ENCODE data around the gene JAKMIP1. TPM values are rescaled to one million over a fixed set of nuclear protein-coding genes. Genes with fewer than 3 reads are reported as not detected.

Gene JAKMIP1
- total and polyA plus RNA-seq, 2 donors (not counting 1 experiment from before 2014, with no cell fraction given): 0.49 to 1.0 TPM

DNA sequence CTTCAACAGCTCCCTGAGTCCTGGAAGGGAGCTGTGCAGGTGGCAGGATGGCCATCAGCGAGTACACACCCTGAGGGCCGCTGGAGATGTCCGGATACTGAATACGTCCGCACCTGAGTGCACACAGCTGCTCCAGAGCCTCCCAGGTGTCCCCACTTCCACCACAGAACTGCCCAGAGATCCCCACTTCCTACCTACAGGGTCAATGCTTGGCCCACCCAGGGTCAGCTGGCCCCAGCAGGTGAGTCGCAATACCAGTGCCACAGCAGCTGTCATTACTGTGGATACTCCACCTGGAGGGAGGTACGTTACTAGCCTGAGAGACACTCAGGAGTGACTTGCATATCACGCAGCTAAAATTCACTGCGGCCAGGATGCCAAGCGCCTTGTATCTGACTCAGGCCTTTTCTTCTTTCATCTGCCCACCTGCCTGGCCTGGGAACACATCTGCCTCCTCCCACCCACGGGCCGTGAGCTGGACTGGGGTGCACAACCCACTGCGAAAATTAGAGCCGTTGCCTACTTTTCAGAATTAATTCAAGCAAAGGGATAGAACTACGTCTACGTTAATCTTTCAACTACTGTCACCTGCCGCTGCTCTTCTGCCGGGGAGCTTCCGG lies 191.5 kb downstream of the JAKMIP1 start:
- peaks cover 0 to 3% (median 0%) of the 10 kb centered on the region in 3 donors for H3K9me3 ChIP-seq (ENCODE audit: control extremely low read depth in 1 of 3, control insufficient read depth in 2 of 3, insufficient read depth in 1 of 3, low read length in 2 of 3)
- H4K20me1 ChIP-seq (ENCODE audit: control insufficient read depth, insufficient read depth, low read length, poor library complexity, severe bottlenecking): no peaks in the 10 kb centered on the region
- Mint-ChIP-seq H3K27ac (no peak overlapping the region), H3K4me1 (no peaks in the 10 kb centered on the region), H3K27me3 (peaks cover 39% of the 10 kb centered on the region), H3K4me3 (no peak overlapping the region), H3K9me3 (ENCODE audit: insufficient read depth) (no peaks in the 10 kb centered on the region)
- CTCF ChIA-PET: no interaction called here
- intact Hi-C loops (cut with micrococcal nuclease): no loop called here
- no peak overlapping the region for H3K27ac ChIP-seq (ENCODE audit: low read length in 2 of 2)
- no peak overlapping the region for H3K4me2 ChIP-seq (replicated peaks; ENCODE audit: low read depth, low read length, poor library complexity, severe bottlenecking)
- no peak for ATAC-seq (ENCODE audit: low read depth)
- H3K9ac ChIP-seq (ENCODE audit: low read length): no peak overlapping the region
- no peak overlapping the region for H2AFZ ChIP-seq (ENCODE audit: insufficient read depth, low read depth, low read length, poor library complexity, severe bottlenecking)
- H3K79me2 ChIP-seq (ENCODE audit: control insufficient read depth, insufficient read depth, low read length): no peaks in the 10 kb centered on the region
- no peak for DNase-seq
- POLR2A ChIA-PET: no interaction called here
- no peak overlapping the region for H3K4me3 ChIP-seq (ENCODE audit: control extremely low read depth in 1 of 5, extremely low read depth in 1 of 5, insufficient read depth in 1 of 5, low read depth in 2 of 5, low read length in 4 of 5)
- no peaks in the 10 kb centered on the region for H3K4me1 ChIP-seq (ENCODE audit: control insufficient read depth in 2 of 2, insufficient read depth in 2 of 2, low read length in 2 of 2)
- no peaks in the 10 kb centered on the region for H3K36me3 ChIP-seq (replicated peaks in 1 of 2; ENCODE audit: control extremely low read depth in 1 of 2, control insufficient read depth in 1 of 2, extremely low read depth in 1 of 2, insufficient read depth in 2 of 2, low read length in 1 of 2)
- 94% methylated on average over 16 of the region's 19 CpGs for WGBS (ENCODE audit: insufficient coverage)
- peaks cover 0 to 4% (median 0%) of the 10 kb centered on the region in 4 experiments for H3K27me3 ChIP-seq (replicated peaks in 1 of 4; ENCODE audit: control extremely low read depth in 1 of 4, control insufficient read depth in 3 of 4, insufficient read depth in 4 of 4, low read length in 3 of 4)
- no peak for TF ChIP-seq EZH2 (IDR thresholded peaks at IDR 0.05; ENCODE audit: borderline replicate concordance, insufficient read depth, low read depth, low read length, poor library complexity, severe bottlenecking)

DNA sequence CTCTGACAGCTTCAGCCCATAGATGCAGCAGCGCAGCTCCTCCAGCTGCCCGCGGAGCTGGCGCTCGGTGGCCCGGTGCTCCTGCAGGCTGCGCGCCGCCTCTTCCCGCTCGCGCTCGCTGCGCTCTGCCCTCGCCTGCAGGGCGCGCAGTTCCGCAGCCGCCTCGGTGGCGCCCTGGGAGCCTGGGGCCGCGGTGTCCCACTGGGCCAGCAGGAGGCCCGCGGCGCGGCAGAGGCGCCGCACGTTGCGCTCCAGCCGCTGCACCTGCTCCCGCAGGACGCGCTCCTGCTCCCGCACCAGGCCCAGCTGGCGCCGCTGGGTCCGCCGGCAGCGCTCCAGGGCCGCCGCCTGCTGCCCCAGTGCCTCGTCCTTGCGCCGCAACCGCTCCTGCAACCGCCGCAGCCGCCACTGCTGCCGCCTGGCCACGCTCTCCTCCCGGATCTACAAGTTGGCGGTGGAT lies 192.2 kb downstream of the JAKMIP1 start:
- no peak overlapping the region for H2AFZ ChIP-seq (ENCODE audit: insufficient read depth, low read depth, low read length, poor library complexity, severe bottlenecking)
- H3K4me2 ChIP-seq (replicated peaks; ENCODE audit: low read depth, low read length, poor library complexity, severe bottlenecking): no peak overlapping the region
- H4K20me1 ChIP-seq (ENCODE audit: control insufficient read depth, insufficient read depth, low read length, poor library complexity, severe bottlenecking): no peaks in the 10 kb centered on the region
- no peak overlapping the region for H3K4me3 Mint-ChIP-seq
- no peak overlapping the region for H3K27ac Mint-ChIP-seq
- H3K4me3 ChIP-seq (ENCODE audit: control extremely low read depth in 1 of 5, extremely low read depth in 1 of 5, insufficient read depth in 1 of 5, low read depth in 2 of 5, low read length in 4 of 5): no peak overlapping the region
- POLR2A ChIA-PET: no interaction called here
- 41% methylated on average over 54 of the region's 54 CpGs for WGBS (ENCODE audit: insufficient coverage)
- intact Hi-C loops (cut with micrococcal nuclease): no loop called here
- ATAC-seq (ENCODE audit: low read depth): no peak
- H3K9me3 ChIP-seq (ENCODE audit: control extremely low read depth in 1 of 3, control insufficient read depth in 2 of 3, insufficient read depth in 1 of 3, low read length in 2 of 3): peaks cover 0 to 4% (median 0%) of the 10 kb centered on the region in 3 donors
- H3K79me2 ChIP-seq (ENCODE audit: control insufficient read depth, insufficient read depth, low read length): no peaks in the 10 kb centered on the region
- CTCF ChIA-PET: no interaction called here
- H3K9ac ChIP-seq (ENCODE audit: low read length): no peak overlapping the region
- peaks cover 0 to 4% (median 0%) of the 10 kb centered on the region in 4 experiments for H3K27me3 ChIP-seq (replicated peaks in 1 of 4; ENCODE audit: control extremely low read depth in 1 of 4, control insufficient read depth in 3 of 4, insufficient read depth in 4 of 4, low read length in 3 of 4)
- no peaks in the 10 kb centered on the region for H3K4me1 Mint-ChIP-seq
- H3K27ac ChIP-seq (ENCODE audit: low read length in 2 of 2): no peak overlapping the region
- no peaks in the 10 kb centered on the region for H3K9me3 Mint-ChIP-seq (ENCODE audit: insufficient read depth)
- TF ChIP-seq, protein P1, sequence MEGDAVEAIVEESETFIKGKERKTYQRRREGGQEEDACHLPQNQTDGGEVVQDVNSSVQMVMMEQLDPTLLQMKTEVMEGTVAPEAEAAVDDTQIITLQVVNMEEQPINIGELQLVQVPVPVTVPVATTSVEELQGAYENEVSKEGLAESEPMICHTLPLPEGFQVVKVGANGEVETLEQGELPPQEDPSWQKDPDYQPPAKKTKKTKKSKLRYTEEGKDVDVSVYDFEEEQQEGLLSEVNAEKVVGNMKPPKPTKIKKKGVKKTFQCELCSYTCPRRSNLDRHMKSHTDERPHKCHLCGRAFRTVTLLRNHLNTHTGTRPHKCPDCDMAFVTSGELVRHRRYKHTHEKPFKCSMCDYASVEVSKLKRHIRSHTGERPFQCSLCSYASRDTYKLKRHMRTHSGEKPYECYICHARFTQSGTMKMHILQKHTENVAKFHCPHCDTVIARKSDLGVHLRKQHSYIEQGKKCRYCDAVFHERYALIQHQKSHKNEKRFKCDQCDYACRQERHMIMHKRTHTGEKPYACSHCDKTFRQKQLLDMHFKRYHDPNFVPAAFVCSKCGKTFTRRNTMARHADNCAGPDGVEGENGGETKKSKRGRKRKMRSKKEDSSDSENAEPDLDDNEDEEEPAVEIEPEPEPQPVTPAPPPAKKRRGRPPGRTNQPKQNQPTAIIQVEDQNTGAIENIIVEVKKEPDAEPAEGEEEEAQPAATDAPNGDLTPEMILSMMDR (IDR thresholded peaks at IDR 0.05): no peak
- TF ChIP-seq EZH2 (IDR thresholded peaks at IDR 0.05; ENCODE audit: borderline replicate concordance, insufficient read depth, low read depth, low read length, poor library complexity, severe bottlenecking): no peak
- no peaks in the 10 kb centered on the region for H3K36me3 ChIP-seq (replicated peaks in 1 of 2; ENCODE audit: control extremely low read depth in 1 of 2, control insufficient read depth in 1 of 2, extremely low read depth in 1 of 2, insufficient read depth in 2 of 2, low read length in 1 of 2)
- H3K27me3 Mint-ChIP-seq: peaks cover 35% of the 10 kb centered on the region
- DNase-seq: no peak
- no peaks in the 10 kb centered on the region for H3K4me1 ChIP-seq (ENCODE audit: control insufficient read depth in 2 of 2, insufficient read depth in 2 of 2, low read length in 2 of 2)
